Fibroblast of mammary gland (primary cell): ENCODE data around the gene NAPB.

Experiments
- DNase-seq: peaks from one replicate; pipeline ENCODE4 v3.0.0-alpha.2; 2010; ENCODE audit warnings: low read depth
- H3K4me3 ChIP-seq: 2 replicates; pipeline ENCODE4 v1.5.1; 2011; ENCODE audit warnings: low read depth, mild to moderate bottlenecking, low read length, moderate library complexity; ENCODE audit not compliant: control insufficient read depth
- TF ChIP-seq, protein P1 (sequence below): conservative IDR thresholded peaks from 2 replicates; pipeline ENCODE4 v1.5.1; 2011; ENCODE audit warnings: low read depth, low read length, inconsistent platforms; ENCODE audit not compliant: control insufficient read depth, insufficient read depth

NAPB gene

GRCh38 chr20:23397961-23398360 lies 23.3 kb downstream of the NAPB start:
- no peak overlapping the region for H3K4me3 ChIP-seq
- TF ChIP-seq, protein P1, sequence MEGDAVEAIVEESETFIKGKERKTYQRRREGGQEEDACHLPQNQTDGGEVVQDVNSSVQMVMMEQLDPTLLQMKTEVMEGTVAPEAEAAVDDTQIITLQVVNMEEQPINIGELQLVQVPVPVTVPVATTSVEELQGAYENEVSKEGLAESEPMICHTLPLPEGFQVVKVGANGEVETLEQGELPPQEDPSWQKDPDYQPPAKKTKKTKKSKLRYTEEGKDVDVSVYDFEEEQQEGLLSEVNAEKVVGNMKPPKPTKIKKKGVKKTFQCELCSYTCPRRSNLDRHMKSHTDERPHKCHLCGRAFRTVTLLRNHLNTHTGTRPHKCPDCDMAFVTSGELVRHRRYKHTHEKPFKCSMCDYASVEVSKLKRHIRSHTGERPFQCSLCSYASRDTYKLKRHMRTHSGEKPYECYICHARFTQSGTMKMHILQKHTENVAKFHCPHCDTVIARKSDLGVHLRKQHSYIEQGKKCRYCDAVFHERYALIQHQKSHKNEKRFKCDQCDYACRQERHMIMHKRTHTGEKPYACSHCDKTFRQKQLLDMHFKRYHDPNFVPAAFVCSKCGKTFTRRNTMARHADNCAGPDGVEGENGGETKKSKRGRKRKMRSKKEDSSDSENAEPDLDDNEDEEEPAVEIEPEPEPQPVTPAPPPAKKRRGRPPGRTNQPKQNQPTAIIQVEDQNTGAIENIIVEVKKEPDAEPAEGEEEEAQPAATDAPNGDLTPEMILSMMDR, result no peak
- DNase-seq, result peak; percentile 62

- peak; percentile 27 for DNase-seq
- TF ChIP-seq, protein P1, result no peak
- no peak overlapping the region for H3K4me3 ChIP-seq
These were observed 24.2 kb downstream of the NAPB start for GRCh38 chr20:23396950-23397627.

- TF ChIP-seq, protein P1, result no peak
- DNase-seq, result no peak
- H3K4me3 ChIP-seq, result no peak overlapping the region
These were observed 27.1 kb downstream of the NAPB start for GRCh38 chr20:23393996-23394775.

DNA sequence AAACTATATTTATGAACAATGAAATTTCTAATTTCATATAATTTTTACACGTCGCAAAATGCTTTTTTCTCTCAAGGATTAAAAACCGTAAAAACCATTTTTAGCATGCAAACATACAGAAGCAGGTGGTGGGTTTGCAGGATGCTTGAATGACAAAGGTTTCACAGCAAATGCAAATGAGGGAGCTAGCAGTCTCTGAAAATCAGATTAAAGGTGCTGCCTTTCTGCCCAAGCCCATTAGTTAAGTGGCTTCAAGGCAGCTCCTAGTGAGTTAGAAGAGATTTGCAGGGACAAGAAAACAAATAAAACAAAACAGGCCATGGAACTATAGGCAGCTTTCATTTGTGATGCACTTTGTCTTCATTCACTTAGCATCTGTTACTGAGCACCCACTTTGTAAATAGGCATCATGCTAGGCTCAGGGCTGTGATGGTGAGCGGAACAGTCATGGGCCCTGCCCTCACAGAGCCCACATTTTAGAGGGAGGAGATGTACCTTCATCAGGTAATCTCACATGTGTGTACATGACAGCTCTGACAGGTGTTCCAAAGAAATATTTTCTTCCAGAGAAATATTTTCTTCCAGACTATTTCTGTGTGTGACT lies 29.5 kb downstream of the NAPB start:
- TF ChIP-seq, protein P1, result no peak
- DNase-seq, result no peak

DNA sequence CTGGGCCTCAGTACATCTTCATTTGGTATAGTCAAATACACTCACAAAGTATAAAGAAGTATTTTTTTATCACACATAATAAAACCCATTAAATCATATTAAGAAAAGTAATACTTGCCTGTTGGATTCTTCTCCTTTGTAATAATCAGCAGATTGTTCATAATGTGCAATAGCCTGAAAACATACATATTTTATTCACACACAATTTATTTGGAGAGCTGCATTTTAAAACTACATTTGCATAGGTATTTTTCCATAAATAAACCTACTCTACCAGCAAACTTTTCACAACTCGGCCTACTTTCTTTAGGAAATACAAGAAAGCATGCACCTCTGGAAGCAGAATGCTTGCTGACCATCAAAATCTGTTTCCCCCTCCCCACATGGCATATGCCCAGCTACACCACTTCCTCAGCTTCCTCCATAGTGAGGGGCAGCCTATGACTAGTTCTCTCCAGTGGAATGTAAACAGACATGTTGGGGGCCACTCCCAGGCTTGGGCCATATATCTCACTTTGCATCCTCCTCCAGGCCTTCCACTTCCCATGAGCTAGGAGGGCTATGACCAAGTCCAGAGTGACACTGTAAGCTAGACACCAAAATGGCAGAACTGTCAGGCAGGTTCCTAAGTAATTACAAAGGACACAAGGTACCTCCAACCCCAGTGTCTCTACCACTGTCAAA lies 31.1 kb downstream of the NAPB start:
- TF ChIP-seq, protein P1, result no peak
- no peak for DNase-seq
- H3K4me3 ChIP-seq, result no peak overlapping the region

More for the DNA sequence above, 29.5 kb downstream of the NAPB start:
- H3K4me3 ChIP-seq, result no peak overlapping the region

GRCh38 chr20:23387118-23387443 lies 34.2 kb downstream of the NAPB start:
- DNase-seq, result no peak
- TF ChIP-seq, protein P1, result no peak
- no peak overlapping the region for H3K4me3 ChIP-seq
